Dermis blood vessel endothelial cell (primary cell): Measurements from ENCODE around the gene TMEM238. TPM values are rescaled to one million over a fixed set of nuclear protein-coding genes. Genes with fewer than 3 reads are reported as not detected.
"Not testable (repeated sequence)": the region's sequence is repeated elsewhere in the genome, so short reads cannot be mapped to it uniquely, and the experiment has no call there.

Source experiments
- DNase-seq: peaks from one replicate; pipeline ENCODE4 v3.0.0; 2010
- total RNA-seq: library from RNA; depleted of rRNA; stranded (reverse); fragments of >200 nt; gene quantifications from 2 replicates; pipeline ENCODE4 v1.2.3, GENCODE V29; 2014

Gene TMEM238
- 0.34 and 1.0 TPM in 2 replicates for total RNA-seq

GRCh38 chr19:55384131-55384919 is at the start of gene TMEM238:
TMEM238 (minus strand) TSS chr19:55384292; CDS start chr19:55384259, 33 bp downstream.
- DNase-seq = no peak

- DNase-seq = no peak
These were observed 49.2 kb upstream of the TMEM238 start for GRCh38 chr19:55433292-55433691.

- DNase-seq = no peak
These were observed 48.3 kb upstream of the TMEM238 start for GRCh38 chr19:55432241-55432959.

- DNase-seq = no peak
These were observed 47.1 kb upstream of the TMEM238 start for GRCh38 chr19:55431183-55431582.

- no peak for DNase-seq
These were observed 42.0 kb upstream of the TMEM238 start for GRCh38 chr19:55426042-55426441.

GRCh38 chr19:55424518-55424917 is 40.4 kb upstream of the TMEM238 start:
- DNase-seq = no peak

GRCh38 chr19:55423225-55424005 is 39.3 kb upstream of the TMEM238 start:
- no peak for DNase-seq

- not testable (repeated sequence) for DNase-seq
These were observed 37.2 kb upstream of the TMEM238 start for GRCh38 chr19:55421281-55421680.

GRCh38 chr19:55419624-55420236 is 35.6 kb upstream of the TMEM238 start:
- DNase-seq = no peak

- no peak for DNase-seq
These were observed 35.0 kb upstream of the TMEM238 start for GRCh38 chr19:55419103-55419502.

- DNase-seq = peak; percentile 87
These were observed 34.1 kb upstream of the TMEM238 start for GRCh38 chr19:55418185-55418584.

- DNase-seq = no peak
These were observed 26.1 kb upstream of the TMEM238 start for GRCh38 chr19:55410168-55410567.

GRCh38 chr19:55409179-55409578 is 25.1 kb upstream of the TMEM238 start:
- not testable (repeated sequence) for DNase-seq

GRCh38 chr19:55408533-55408872 is 24.4 kb upstream of the TMEM238 start:
- no peak for DNase-seq

- peak; percentile 100 for DNase-seq
These were observed 23.9 kb upstream of the TMEM238 start for GRCh38 chr19:55407800-55408532.

GRCh38 chr19:55407550-55407799 is 23.4 kb upstream of the TMEM238 start, which contains the start of gene UBE2S:
UBE2S (minus strand) TSS chr19:55407788; CDS start chr19:55407589, 199 bp downstream.
- not testable (repeated sequence) for DNase-seq

- DNase-seq = peak; percentile 56
These were observed 22.9 kb upstream of the TMEM238 start for GRCh38 chr19:55406826-55407549.

- DNase-seq = no peak
These were observed 22.2 kb upstream of the TMEM238 start for GRCh38 chr19:55406091-55406825.

- DNase-seq = no peak
These were observed 21.5 kb upstream of the TMEM238 start for GRCh38 chr19:55405638-55406037.

- DNase-seq = no peak
These were observed 18.4 kb upstream of the TMEM238 start for GRCh38 chr19:55402509-55402908.

GRCh38 chr19:55401390-55401789 is 17.3 kb upstream of the TMEM238 start:
- DNase-seq = not testable (repeated sequence)
